ENCODE measurements around the gene SAMD11. TPM values are rescaled to one million over a fixed set of nuclear protein-coding genes. Genes with fewer than 3 reads are reported as not detected.

SAMD11 gene
- total and polyA plus RNA-seq, 2 of the 8 experiments (the other 6 are each of a cell fraction or from before 2014, with no cell fraction given), result 0.18 to 0.30 TPM

DNA sequence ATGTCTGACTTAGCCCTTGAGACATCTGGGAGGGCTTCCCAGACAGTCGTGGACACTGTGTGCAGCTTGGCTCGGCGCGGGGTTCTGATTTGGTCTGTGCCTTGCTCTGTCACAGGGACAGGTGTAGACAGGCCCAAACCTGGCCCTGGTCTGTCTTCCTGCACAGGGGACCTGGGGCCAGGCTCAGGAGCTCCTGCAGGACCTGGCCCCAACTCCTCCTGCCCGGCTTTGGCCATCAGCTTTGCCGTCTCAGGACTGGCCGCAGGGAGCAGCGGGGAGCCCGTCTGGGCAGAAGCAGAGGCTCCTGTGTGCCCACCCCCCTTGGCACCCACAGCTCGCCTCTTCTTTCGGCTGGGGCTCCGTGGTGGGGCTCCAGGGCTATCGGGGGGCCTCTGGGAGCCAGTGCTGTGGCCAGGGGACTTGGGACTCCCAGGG is 56.4 kb downstream of the SAMD11 start (continued):
- TF ChIP-seq, protein P1, sequence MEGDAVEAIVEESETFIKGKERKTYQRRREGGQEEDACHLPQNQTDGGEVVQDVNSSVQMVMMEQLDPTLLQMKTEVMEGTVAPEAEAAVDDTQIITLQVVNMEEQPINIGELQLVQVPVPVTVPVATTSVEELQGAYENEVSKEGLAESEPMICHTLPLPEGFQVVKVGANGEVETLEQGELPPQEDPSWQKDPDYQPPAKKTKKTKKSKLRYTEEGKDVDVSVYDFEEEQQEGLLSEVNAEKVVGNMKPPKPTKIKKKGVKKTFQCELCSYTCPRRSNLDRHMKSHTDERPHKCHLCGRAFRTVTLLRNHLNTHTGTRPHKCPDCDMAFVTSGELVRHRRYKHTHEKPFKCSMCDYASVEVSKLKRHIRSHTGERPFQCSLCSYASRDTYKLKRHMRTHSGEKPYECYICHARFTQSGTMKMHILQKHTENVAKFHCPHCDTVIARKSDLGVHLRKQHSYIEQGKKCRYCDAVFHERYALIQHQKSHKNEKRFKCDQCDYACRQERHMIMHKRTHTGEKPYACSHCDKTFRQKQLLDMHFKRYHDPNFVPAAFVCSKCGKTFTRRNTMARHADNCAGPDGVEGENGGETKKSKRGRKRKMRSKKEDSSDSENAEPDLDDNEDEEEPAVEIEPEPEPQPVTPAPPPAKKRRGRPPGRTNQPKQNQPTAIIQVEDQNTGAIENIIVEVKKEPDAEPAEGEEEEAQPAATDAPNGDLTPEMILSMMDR (IDR thresholded peaks at IDR 0.05; ENCODE audit: control extremely low read depth in 1 of 3, insufficient read depth in 1 of 3, low read depth in 1 of 3, low read length in 3 of 3), result no peak
- TF ChIP-seq GTF2F1 (IDR thresholded peaks at IDR 0.05; ENCODE audit: borderline replicate concordance, low read depth, low read length) (no peak), ASH2L (IDR thresholded peaks at IDR 0.05; ENCODE audit: low read length) (no peak), CEBPB (IDR thresholded peaks at IDR 0.05; ENCODE audit: low read depth, low read length) (no peak), HDAC6 (IDR thresholded peaks at IDR 0.05; ENCODE audit: low read depth, low read length) (no peak), JUND (IDR thresholded peaks at IDR 0.05; ENCODE audit: low read length) (no peak), ZNF274 (IDR thresholded peaks at IDR 0.05; ENCODE audit: borderline replicate concordance, extremely low read depth, low read length) (no peak)
